Sigmoid colon (tissue), 4 donors: Measurements from ENCODE around the gene TMEM143.

ENCODE experiments used
- CTCF ChIP-seq, 4 experiments: fragments of 450-650 bp in 3 of 4; fragments of 200-600 bp in 1 of 4; IDR thresholded peaks; one replicate each; pipeline ENCODE4 v1.5.1; 2016 to 2019; ENCODE audit warnings: antibody characterized with exemption in 4 of 4, mild to moderate bottlenecking in 3 of 4, moderate library complexity in 2 of 4
- EP300 ChIP-seq, 4 donors: sonication (generic); formaldehyde crosslinking; IDR thresholded peaks; one replicate each; pipeline ENCODE4 v1.6.1; 2017; ENCODE audit warnings: antibody characterized with exemption in 4 of 4
- POLR2A ChIP-seq, 2 donors: fragments of 450-650 bp; IDR thresholded peaks; one replicate each; pipeline ENCODE4 v1.6.1; 2016; ENCODE audit warnings: antibody characterized with exemption in 2 of 2, mild to moderate bottlenecking in 2 of 2, moderate library complexity in 2 of 2
- POLR2AphosphoS5 ChIP-seq, 4 donors: sonication (generic); formaldehyde crosslinking; IDR thresholded peaks; one replicate each; pipeline ENCODE4 v1.6.1; 2017; ENCODE audit warnings: antibody characterized with exemption in 4 of 4

GRCh38 chr19:48371367-48371766, 7.6 kb upstream of the TMEM143 start:
- TF ChIP-seq CTCF (IDR thresholded peaks at IDR 0.05) = no peak
- TF ChIP-seq EP300 (IDR thresholded peaks at IDR 0.05) = no peak
- no peak for TF ChIP-seq POLR2AphosphoS5 (IDR thresholded peaks at IDR 0.05)
- TF ChIP-seq POLR2A (IDR thresholded peaks at IDR 0.05) = no peak
